HG03432 (cell line): ENCODE results near the gene PLAC1.
A peak's percentile ranks its signal among the peaks of the same experiment; 100 is the strongest.

Experiments
- ATAC-seq: cut with Tn5 transposase; IDR thresholded peaks from one replicate; pipeline ENCODE4 v1.9.1; 2021; ENCODE audit warnings: mild to moderate bottlenecking, moderate library complexity; ENCODE audit not compliant: unreplicated experiment

PLAC1 gene

DNA sequence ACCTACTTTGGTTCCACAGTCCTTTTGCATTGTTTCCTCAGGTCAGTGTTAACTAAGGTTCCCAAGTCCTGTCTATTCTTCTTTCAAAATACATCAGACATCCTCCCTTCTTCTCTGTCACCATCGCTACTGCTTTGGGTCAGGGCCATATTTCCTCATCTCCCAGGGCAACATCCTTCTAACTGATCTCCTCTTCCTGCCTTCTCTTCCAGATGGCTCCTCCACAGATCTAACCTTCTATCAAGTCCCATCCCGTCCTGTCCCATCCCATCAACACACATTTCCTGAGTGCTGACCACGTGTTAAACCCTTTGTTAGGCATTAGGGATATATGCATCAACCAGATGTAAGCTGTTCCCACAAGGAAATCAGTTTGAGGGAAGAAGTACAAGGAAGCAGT, 25.9 kb downstream of the PLAC1 start:
- no peak for ATAC-seq

DNA sequence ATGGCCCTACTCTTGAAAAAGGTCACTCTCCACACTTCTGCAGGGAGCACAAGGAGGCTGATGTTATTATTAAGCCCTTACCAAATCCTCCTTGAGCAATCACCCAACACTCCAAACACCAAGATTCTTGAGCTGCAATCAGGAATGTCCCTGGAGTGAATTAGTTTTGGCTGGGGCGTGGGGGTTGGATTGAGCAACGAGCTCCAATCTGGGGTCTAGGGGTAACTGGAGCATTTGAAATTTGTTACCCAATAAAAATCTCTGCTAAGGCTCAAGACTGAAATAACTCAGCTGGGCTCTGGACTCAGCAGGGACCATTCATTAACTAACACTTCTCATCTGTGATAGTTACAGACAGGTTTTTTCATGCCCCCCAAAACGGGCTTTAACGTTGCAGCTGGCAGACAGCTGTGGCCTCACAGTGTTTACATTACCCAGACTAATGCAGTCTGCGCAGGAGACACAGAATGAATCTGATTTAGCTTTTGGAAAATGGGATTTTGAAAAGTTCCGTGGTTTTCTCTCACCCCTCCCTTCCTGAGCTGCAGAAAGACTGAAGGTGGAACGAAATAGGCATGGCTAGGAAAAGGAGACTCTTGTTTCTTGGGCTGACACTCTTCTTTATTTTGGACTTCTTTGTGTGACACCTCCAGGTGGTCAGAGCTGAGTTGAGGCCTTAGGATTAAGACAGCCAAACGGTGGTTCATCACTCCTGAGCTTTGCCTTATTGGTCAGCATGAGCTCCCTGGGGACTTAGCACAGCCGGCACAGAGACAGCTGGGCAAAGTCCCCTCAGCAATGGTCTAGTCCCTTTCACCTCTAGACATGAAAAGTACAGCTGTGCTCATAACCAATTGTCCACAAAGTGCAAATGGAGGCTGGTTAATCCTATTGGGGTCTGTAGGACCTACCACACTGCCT, 26.6 kb downstream of the PLAC1 start:
- no peak for ATAC-seq

DNA sequence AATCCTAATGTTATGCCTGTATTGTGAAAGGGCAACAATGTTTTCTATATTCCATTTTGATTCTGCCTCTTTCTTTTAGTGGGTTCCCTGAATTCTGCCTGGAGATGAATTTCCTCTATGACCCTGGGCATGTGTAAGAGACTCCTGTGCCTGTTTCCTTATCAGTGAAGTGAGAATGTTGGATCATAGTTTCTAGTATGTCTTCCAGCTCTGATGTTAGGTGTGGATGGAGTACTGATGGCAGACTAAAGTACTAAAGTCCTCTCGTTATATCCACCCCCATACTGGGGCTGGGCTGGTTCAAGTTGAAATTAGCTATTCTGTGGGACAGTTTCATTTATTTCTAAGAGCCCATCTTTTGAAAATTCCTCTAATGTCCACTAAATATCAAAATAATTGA, 29.6 kb downstream of the PLAC1 start:
- no peak for ATAC-seq

DNA sequence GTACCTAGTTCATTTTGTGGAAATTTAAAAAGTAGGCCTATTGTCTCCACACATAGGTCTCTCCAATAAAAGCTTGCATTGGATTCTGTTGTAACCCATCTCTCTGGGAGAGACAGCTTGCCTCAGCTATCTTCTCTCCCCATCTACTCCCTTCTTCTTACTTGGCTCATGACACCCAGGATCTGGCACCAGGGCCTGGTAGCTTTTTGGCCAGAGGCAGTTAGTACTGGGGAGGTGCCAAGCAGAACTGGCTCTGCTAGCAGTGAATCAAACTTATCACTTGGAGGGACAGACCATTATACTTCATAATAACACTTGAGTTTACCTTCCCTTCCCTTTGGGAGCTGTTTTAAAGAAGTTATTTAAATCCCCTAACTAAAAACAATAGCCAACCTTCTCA, 31.8 kb downstream of the PLAC1 start:
- no peak for ATAC-seq

DNA sequence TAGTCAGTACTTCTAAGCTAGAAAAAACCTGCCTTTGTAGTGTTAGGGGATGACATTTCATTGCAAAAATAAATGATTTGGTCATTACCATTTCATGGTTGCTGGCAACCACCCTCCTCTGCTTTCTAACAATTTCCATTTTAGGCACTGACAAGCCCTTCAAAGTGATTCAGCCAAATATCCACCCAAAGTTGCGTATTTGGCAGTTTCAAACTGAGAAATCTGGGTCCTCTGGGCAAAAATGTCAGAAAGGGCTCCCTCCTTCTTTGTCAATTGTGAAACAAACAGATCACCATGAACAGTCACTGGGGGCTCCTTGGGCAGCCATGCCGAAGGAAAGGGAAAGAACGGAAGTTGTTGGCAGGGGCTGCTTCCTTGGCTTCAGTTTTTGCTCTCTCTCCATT, 33.0 kb downstream of the PLAC1 start:
- ATAC-seq: no peak

DNA sequence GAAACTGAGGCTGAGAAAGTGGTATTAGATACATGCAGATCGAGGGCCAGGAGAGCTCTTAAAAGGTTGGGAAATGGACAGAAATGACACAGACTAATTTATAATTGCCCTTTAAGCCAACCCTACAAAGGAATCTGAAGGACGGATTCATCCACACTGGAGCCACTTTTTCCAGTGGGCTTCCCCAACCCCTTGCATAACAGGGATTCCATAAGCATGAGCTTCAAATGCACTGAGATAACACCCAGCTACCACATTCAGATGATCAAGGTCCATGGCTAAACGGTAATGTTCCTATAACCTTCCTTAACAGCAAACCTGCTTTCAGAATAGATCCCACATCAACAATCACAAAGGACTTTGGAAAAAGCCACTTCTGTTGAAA, 34.2 kb downstream of the PLAC1 start:
- ATAC-seq: no peak

DNA sequence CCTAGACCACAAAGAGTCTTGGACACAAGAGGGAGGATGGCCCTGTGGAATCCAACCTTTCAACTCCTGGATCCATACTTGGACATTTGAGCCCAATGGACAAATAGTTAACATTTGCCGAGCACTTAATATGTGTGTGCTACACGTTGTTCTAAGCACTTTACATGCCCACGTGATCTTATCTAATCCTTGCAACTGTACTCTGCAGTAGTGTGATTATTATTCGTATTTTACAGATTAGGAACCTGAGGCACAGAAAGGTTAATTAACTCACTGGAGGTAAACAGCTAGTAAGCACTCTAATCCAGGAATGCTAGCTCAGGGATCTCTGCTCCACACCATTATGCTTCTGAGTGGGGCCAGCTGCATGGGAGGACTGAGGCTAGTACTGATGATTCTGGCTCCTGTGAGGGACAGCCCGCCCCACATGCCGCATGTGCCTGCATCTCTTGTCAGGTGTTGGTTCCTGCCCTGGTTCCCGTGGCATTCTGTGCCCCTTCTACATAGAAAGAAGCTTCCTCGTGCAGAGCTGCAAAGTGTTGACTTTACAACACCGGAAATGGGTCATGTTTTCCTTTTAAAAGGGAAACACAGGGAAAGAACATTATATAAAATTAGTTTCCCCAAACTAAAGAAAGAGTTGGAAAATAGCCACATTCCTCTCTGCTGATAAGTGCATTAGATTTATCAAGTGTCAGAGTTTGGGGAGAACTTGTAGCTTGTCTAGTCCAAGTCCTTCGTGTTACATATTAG, 34.8 kb downstream of the PLAC1 start:
- no peak for ATAC-seq

DNA sequence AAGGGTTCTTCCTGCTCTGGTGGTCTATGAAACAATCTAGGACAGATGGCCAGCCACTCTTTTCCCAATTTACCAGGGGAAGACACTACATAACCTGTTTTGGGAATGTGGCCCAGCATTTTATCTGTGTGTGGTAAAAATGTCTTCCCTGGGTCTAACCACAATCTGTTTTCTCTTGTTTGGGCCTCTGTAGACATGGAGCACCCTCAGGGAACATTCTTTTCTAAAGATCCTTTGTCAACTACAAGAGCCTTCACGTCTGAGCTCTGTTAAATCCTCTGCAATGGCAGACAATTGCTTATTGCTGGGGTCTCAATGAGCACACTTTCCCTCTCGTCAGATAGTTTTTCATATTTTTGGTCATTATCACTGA, 35.5 kb downstream of the PLAC1 start:
- ATAC-seq: no peak

DNA sequence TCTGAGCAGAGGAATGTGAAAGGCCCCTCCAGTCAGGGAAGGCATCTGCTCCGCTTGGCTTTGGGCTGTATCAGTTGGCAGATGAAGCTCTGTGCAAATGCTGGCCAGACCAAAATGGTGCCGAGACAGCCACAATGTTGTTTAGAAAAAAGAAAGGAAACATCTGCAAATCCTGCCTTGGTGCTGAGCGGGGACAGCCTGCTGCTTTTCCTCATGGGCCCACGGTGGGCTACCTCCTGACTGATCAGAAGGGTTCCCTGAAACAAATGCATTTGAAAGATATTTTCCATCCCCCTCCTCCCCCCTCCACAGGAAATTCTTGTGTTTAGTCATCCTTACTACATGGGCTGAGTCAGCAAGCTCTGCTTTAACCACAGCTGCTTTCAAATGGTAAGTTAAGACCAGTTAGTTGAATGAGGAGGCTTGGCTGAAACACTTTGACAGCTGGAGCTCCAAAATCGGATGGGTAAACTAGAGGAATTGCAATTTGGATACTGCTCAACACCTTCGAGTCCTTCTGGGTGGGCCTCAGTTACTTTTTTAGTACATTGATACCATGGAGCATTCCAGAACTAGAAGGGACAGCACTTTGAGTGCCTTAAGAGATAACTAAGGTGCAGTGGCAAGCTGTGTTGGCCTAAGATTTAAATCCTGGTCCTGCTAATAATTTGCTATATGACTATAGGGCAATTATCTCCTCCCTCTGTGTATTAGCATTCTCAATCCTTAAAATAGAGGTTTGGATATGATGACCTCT, 36.0 kb downstream of the PLAC1 start:
- ATAC-seq: peak; percentile 100

DNA sequence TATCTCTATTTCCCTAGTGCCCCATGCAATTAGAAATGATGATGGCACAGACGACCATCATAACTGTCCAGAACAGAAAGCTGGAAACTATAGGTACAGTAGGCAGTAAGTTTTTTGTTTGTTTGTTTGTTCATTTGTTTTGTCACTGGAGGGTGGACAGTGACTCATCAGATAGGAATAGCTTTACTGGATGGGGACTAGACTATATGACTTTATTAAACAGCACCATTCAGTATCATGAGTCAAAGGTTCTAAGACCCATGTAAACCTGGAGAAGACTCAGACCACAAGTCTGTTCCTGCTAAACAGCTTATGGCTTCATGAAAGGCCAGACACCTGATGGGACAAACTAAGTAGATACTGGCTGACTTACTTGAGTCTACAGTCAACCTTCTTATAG, 38.4 kb downstream of the PLAC1 start:
- ATAC-seq: no peak

DNA sequence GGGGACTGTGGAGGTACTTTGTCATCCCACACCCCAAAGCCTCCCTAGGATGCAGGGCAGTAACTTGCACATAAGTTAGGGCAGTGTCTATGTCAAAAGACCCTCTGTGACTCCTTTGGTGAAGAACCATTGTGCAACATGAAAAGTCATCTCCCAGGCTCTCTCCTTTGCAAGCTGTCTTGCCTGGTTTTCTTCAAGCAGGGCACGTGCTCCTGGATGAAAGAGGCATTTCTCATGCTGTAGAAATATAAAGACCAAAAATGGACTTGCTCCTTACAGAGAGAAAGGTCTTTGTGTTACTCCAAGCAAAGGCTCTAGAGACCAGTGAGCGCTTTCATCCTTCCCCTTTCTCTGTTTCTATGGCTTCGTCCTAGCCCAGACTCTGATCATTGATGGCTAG, 44.9 kb downstream of the PLAC1 start:
- ATAC-seq: no peak

DNA sequence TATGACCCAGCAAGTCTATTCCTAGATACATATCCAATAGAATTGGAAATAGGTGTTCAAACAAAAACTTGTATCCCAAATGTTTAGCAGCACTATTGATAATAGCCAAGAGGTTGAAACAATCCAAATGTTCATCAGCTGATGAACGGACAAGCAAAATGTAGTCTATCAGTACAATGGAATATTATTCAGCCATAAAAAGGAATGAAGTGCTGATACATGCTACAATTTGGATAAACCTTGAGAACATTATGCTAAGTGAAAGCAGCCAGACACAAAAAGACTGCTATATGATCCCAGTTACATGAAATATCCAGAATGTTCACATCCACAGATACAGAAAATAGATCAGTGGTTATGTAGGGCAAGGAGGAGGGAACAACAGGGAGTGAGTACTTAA, 50.1 kb downstream of the PLAC1 start:
- ATAC-seq: no peak

DNA sequence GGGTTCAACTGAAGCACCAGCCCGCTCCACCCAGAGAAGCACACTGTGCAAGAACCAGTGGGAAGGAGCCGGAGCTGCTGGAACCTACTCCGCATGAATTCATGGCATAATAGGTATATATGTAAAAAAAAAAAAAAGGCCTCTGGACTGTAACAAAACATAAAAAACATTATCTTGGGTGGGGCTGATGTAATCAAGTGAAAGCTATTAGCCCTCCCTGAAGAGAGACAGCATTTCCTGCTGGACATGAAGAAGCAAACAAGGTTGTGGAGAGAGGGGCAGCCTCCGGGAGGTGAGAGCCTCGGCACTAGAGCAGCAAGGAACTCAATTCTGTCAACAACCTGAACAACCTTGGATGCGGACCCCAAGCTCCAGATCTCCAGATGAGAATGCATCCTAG, 50.7 kb downstream of the PLAC1 start:
- ATAC-seq: no peak

DNA sequence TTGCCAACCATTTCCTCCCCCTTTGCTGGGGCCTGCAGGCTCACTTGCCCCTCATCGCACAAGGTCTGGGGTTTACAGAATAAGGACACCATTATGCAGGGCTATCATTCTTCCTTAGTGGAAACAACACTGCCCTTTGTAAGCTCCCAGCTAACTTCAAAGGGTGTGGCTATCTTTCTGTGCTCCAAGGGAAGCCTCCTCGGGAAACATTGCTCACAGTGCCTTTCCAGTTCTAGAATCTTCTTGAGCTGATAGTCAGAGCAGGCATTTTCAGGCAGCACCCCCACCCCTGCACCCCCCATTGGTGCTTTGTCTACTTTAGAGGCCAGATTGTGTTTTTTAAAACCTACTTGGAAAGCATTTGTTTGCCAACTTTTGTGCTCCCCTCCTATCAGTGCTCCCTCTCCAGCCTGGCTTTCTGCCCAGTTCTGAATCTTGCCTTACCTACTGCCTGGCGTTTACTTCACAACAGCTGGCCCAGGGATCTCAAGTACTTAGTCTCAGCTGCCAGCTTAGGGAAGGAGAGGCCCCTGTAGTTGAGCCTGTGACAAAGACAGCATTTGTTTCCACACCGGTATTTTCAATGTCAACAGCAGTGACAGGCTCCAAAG, 53.5 kb downstream of the PLAC1 start:
- no peak for ATAC-seq

DNA sequence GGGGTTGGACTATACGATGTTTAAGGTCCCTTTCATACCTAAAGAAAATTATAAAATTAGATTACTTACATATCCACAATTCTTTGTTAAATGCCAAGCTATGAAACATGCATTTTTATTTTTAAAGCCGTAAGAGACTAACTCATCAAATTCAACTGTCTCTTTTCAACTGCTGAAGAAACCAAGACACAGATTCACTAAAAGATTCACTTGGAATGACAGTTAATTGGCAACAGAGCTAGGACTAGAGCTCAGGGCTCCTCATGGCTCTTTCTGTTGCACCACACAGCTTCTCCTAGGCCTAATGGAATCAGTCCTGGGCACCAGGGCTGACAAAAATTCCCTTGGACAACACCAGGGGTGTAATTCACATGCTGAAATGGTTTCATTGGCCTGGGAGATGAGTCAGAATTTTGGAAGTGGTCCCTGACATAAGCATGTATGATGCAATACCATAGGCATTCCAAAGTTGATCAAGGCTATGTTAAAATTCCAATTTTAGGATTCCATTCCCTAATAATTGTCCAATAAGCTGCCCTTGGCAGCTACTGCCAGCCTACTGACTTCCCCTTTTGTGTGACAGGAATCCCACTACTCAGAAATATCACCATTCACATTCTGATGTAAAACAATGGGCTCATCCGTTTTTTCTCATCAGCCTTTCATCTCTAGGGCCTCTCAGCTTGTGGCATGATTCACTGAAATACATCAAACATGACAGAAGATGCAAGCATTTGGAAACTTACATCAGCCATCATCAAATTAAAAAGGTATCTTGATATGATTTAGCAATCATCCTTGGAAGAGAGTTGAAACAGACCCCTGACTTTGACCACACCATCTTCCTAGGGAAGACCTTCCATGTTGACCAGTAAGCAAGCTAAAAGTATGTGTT, 54.2 kb downstream of the PLAC1 start:
- ATAC-seq: no peak

DNA sequence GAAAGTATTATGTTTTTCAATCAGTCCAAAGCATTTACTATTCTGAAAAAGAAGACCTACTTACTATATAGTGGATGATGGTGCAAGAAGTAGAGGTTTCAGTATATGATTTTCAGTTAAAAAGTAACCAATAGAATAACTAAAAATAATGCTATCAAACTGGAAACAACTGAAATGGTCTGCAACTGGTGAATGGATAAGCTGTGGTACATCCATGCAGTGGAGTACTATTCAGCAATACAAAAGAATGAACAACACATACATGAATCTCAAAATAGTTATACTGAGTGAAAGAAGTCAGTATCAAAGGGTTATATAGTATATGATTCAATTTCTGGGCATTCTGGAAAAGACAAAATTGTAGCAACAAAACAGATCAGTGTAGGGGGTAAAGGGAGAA, 55.9 kb downstream of the PLAC1 start:
- no peak for ATAC-seq

DNA sequence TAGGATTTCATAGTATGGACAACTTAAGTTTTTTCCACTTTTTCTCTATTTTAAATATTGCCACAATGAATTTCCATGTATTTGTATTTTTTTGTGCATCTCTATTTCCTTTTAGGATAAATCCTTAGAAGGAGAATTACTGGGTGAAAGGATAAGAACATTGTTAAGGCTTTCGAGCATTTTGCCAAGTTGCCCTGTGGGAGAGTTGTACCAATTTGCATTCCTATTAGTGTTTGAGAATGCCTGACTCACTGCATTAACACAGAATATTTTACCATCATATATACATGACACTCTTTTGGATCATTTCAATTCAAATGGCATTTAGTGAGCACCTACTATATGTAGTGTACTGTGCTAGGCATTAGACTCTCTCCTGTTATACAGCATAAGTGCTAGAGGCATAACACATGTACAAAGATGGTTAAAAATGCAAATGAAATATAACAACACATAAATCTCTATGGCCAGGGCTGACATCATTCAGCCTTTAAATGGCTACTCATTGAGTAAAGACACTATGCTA, 57.0 kb downstream of the PLAC1 start:
- ATAC-seq: no peak

DNA sequence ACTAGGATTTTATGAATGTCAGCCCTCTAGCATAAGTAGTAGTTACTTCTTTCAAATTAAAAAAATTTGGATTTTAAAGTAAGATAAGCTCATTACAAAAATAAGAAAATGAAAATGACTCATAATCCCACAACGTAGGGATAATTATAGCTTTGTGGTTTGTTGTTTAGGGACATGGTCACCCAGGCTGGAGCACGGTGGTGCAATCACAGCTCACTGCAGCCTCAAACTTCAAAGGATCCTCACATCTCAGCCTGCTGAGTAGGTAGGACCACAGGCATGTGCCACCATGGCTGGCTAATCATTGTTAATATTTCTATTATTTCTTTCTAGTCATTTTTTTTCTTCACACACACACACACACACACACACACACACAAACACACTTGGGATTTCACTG, 57.6 kb downstream of the PLAC1 start:
- no peak for ATAC-seq

DNA sequence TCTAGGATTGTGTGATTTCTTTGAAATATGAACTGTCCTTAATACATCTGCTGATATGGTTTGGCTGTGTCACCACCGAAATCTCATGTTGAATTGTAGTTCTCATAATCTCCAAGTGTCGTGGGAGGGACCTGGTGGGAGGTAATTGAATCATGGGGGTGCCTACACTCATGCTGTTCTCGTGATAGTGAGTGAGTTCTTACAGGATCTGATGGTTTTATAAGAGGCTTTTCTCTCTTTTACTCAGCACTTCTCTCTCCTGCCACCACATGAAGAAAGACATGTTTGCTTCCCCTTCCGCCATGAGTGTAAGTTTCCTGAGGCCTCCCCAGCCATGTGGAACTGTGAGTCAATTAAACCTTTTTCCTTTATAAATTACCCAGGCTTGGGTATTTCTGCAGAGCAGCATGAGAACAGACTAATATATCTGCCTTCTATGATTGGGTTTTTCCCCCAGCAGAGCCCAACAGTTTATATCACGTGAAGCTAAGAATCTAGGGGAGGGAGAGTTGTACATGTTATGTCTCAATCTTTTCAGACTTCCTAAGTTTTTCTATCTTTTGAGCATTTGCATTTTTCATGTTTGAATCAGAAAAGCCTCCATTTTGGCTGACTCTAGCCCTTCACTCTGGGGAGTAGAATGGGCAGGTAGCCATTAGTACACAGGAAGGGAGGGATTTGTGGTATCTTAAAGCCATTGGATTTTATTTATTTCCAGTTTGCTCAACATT, 58.9 kb downstream of the PLAC1 start:
- no peak for ATAC-seq
